Thyroid gland (tissue), 4 donors: ENCODE results near the gene DIP2C.

Experiments used
- POLR2A ChIP-seq, 2 donors: fragments of 450-650 bp; IDR thresholded peaks; one replicate each; pipeline ENCODE4 v1.6.1; 2017; ENCODE audit warnings: antibody characterized with exemption in 2 of 2, mild to moderate bottlenecking in 2 of 2, moderate library complexity in 1 of 2
- TF ChIP-seq, protein P1 (sequence below), 6 experiments: fragments of 200-600 bp in 3 of 6; fragments of 450-650 bp in 3 of 6; sonication (generic) in 3 of 6; IDR thresholded peaks; one replicate each; pipeline ENCODE4 v1.5.1; 2016 to 2019; ENCODE audit warnings: antibody characterized with exemption in 6 of 6, mild to moderate bottlenecking in 2 of 6, inconsistent platforms in 1 of 6, moderate library complexity in 1 of 6

DNA sequence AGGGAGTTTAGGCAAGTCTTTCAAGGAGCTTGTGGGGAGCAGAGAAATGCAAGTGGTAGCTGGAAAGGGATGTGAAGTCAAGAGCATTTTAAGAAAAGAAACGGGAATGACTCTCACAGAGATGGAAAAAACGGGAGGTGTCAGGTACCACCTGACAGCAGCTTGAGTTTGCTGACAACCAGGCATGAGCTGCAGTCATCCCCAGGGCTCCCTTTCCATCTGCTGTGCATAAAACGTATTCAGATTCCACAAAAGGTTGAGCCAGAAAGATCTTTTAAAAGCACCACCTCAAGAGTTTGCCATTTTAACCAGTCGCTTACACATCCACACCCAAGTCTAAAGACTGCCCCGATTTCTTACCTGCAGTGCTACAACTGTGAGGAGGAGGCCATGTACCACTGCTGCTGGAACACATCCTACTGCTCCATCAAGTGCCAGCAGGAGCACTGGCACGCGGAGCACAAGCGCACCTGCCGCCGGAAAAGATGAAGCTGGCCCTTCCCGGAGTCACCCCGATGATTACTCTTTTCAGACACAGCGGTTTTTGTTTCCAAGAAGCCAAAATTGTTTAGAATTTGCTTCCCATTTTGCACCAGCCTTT is 437.4 kb downstream of the DIP2C start:
- no peak for TF ChIP-seq POLR2A (IDR thresholded peaks at IDR 0.05)
- TF ChIP-seq, protein P1, sequence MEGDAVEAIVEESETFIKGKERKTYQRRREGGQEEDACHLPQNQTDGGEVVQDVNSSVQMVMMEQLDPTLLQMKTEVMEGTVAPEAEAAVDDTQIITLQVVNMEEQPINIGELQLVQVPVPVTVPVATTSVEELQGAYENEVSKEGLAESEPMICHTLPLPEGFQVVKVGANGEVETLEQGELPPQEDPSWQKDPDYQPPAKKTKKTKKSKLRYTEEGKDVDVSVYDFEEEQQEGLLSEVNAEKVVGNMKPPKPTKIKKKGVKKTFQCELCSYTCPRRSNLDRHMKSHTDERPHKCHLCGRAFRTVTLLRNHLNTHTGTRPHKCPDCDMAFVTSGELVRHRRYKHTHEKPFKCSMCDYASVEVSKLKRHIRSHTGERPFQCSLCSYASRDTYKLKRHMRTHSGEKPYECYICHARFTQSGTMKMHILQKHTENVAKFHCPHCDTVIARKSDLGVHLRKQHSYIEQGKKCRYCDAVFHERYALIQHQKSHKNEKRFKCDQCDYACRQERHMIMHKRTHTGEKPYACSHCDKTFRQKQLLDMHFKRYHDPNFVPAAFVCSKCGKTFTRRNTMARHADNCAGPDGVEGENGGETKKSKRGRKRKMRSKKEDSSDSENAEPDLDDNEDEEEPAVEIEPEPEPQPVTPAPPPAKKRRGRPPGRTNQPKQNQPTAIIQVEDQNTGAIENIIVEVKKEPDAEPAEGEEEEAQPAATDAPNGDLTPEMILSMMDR (IDR thresholded peaks at IDR 0.05), result no peak
